ENCODE results near the gene GIGYF2. TPM values are rescaled to one million over a fixed set of nuclear protein-coding genes. Genes with fewer than 3 reads are reported as not detected.
A peak's percentile ranks its signal among the peaks of the same experiment; 100 is the strongest.

GIGYF2 gene
- total RNA-seq, 1 experiment from 2014 or later = 55.3 TPM

DNA sequence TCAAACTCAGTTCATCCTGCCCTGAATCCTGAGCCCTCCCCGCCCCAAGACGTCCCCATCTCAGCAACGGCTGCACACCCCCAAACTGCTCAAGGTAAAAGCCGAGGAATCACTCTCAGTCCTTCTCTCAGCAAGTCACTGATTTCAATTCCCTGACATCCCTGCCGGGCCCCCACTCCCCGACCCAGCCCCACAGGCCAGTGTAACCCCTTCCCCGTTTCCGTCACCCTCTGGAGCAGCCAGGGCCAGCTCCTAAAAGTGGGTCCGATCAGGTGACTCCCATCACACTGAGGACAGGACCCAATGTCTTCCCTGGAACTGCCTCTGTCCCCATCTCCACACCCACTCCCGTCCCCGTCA, 193.4 kb downstream of the GIGYF2 start:
- Histone ChIP-seq H3K27me3 (ENCODE audit: insufficient read depth, low read length) (no peaks in the 10 kb centered on the region), H3K23me2 (ENCODE audit: insufficient read length, low read depth, low read length, poor library complexity, severe bottlenecking) (no peaks in the 10 kb centered on the region), H4K8ac (replicated peaks; ENCODE audit: insufficient read length, low read depth, low read length) (no peak overlapping the region), H3K4me2 (ENCODE audit: insufficient read depth, insufficient read length, low read length) (peak overlapping the region; percentile 5), H2BK12ac (ENCODE audit: insufficient read length, low read depth, low read length) (no peak overlapping the region), H4K91ac (ENCODE audit: insufficient read length, low read depth, low read length) (no peak overlapping the region), H2BK120ac (ENCODE audit: low read depth, low read length, poor library complexity, severe bottlenecking) (no peak overlapping the region), H4K5ac (ENCODE audit: insufficient read length, low read depth, low read length) (no peak overlapping the region), H3K14ac (ENCODE audit: insufficient read depth, low read length) (no peak overlapping the region), H3K79me2 (ENCODE audit: insufficient read depth, low read length) (no peaks in the 10 kb centered on the region), H3K56ac (ENCODE audit: insufficient read length, low read depth, low read length) (no peak overlapping the region), H2AFZ (ENCODE audit: low read length) (no peak overlapping the region), H3K4me1 (ENCODE audit: insufficient read depth, low read length) (no peaks in the 10 kb centered on the region; the same call in 1 of the 2 replicates), H3K27ac (ENCODE audit: insufficient read length, low read depth, low read length) (no peak overlapping the region), H2BK15ac (ENCODE audit: low read depth, low read length) (no peak overlapping the region), H2BK20ac (ENCODE audit: low read depth, low read length, poor library complexity, severe bottlenecking) (no peak overlapping the region), H3K18ac (ENCODE audit: insufficient read length, low read depth, low read length) (no peak overlapping the region), H3T11ph (ENCODE audit: low read length) (no peak overlapping the region), H3K23ac (ENCODE audit: insufficient read length, low read depth, low read length) (no peak overlapping the region), H3K9ac (ENCODE audit: extremely low read depth, insufficient read length, low read length) (no peak overlapping the region), H3K79me1 (ENCODE audit: insufficient read depth, low read depth, low read length, poor library complexity, severe bottlenecking) (no peaks in the 10 kb centered on the region), H3K9me3 (ENCODE audit: control insufficient read depth, low read depth, low read length) (no peaks in the 10 kb centered on the region), H2AK5ac (ENCODE audit: insufficient read length, low read length) (no peak overlapping the region), H4K20me1 (ENCODE audit: control insufficient read depth, insufficient read depth, insufficient read length) (no peaks in the 10 kb centered on the region), H3K4ac (ENCODE audit: low read depth, low read length) (no peak overlapping the region), H2BK5ac (ENCODE audit: insufficient read length, low read length) (no peak overlapping the region)
- H3K27ac Mint-ChIP-seq = peak overlapping the region in 2 of 3 experiments; percentile 56 to 76; a peak in 4 of 7 replicates
- peaks cover 19 to 23% of the 10 kb centered on the region in 2 experiments for H3K4me1 Mint-ChIP-seq
- no CpG with 5 or more reads among the region's 11 CpGs for WGBS (ENCODE audit: extremely low coverage, insufficient read length, low lambda C conversion rate)
- peak overlapping the region; percentile 40 to 45; a peak in 3 of 5 replicates for H3K4me3 Mint-ChIP-seq
- H3K36me3 Mint-ChIP-seq (ENCODE audit: insufficient read depth in 1 of 3, low read depth in 3 of 3) = no peaks in the 10 kb centered on the region; a peak in 1 of 7 replicates
- H3K9me3 Mint-ChIP-seq = peaks cover 0 to 2% of the 10 kb centered on the region in 2 experiments; a peak in 2 of 5 replicates
- no peak for DNase-seq
- TF ChIP-seq, protein P1, sequence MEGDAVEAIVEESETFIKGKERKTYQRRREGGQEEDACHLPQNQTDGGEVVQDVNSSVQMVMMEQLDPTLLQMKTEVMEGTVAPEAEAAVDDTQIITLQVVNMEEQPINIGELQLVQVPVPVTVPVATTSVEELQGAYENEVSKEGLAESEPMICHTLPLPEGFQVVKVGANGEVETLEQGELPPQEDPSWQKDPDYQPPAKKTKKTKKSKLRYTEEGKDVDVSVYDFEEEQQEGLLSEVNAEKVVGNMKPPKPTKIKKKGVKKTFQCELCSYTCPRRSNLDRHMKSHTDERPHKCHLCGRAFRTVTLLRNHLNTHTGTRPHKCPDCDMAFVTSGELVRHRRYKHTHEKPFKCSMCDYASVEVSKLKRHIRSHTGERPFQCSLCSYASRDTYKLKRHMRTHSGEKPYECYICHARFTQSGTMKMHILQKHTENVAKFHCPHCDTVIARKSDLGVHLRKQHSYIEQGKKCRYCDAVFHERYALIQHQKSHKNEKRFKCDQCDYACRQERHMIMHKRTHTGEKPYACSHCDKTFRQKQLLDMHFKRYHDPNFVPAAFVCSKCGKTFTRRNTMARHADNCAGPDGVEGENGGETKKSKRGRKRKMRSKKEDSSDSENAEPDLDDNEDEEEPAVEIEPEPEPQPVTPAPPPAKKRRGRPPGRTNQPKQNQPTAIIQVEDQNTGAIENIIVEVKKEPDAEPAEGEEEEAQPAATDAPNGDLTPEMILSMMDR (conservative IDR thresholded peaks at IDR 0.05) = no peak
- H3K27me3 Mint-ChIP-seq (ENCODE audit: low read depth) = peaks cover 51% of the 10 kb centered on the region

Data from H9 (cell line).